IMR-90 (cell line): ENCODE measurements around the gene HPSE2. TPM values are rescaled to one million over a fixed set of nuclear protein-coding genes. Genes with fewer than 3 reads are reported as not detected.

Experiments used
- ATAC-seq: fragments of 200-7000 bp; cut with Tn5 transposase; 2 replicates; pipeline ENCODE4 v1.9.1; 2020; ENCODE audit warnings: low read depth, mild to moderate bottlenecking, moderate library complexity
- BruUV-seq: library from RNA; stranded (reverse); fragments of 400-500 nt; replicated peaks from 2 replicates; lab custom pipeline; 2021; lab: Mats Ljungman, UMichigan
- CTCF ChIA-PET: fragments of 300-600 bp; formaldehyde crosslinking; extraction: SDS; loops from one replicate; lab custom pipeline; 2021; ENCODE audit warnings: antibody characterized with exemption; lab: Yijun Ruan, JAX
- POLR2A ChIA-PET: fragments of 300-600 bp; sonication (Branson Sonifier 250); formaldehyde crosslinking; loops from one replicate; lab custom pipeline; 2022; ENCODE audit warnings: antibody characterized with exemption; ENCODE audit not compliant: unreplicated experiment; lab: Charles Lee
- DNase-seq: peaks from one replicate; pipeline ENCODE4 v3.0.0; 2013
- H2AFZ ChIP-seq: replicated peaks from 2 replicates; pipeline ENCODE3; 2013; ENCODE audit warnings: low read length, mild to moderate bottlenecking; ENCODE audit not compliant: poor library complexity
- H2AK5ac ChIP-seq: 2 replicates; pipeline ENCODE4 v1.6.1; 2013; ENCODE audit warnings: low read depth, low read length, inconsistent platforms
- H2AK9ac ChIP-seq: replicated peaks from 2 replicates; pipeline ENCODE3; 2013; ENCODE audit warnings: mild to moderate bottlenecking, low read depth, low read length, moderate library complexity; ENCODE audit not compliant: poor library complexity
- H2BK120ac ChIP-seq: 2 replicates; pipeline ENCODE4 v1.6.1; 2013; ENCODE audit warnings: low read depth, low read length, inconsistent platforms
- H2BK15ac ChIP-seq: 3 replicates; pipeline ENCODE4 v1.6.1; 2013; ENCODE audit warnings: low read depth, low read length, inconsistent platforms
- H2BK20ac ChIP-seq: 2 replicates; pipeline ENCODE4 v1.6.1; 2013; ENCODE audit warnings: low read depth, mild to moderate bottlenecking, inconsistent platforms, low read length, moderate library complexity
- H2BK5ac ChIP-seq: 2 replicates; pipeline ENCODE4 v1.6.1; 2013; ENCODE audit warnings: mild to moderate bottlenecking, low read depth, low read length, inconsistent platforms; ENCODE audit not compliant: poor library complexity, severe bottlenecking
- H3K14ac ChIP-seq: replicated peaks from 2 replicates; pipeline ENCODE4 v1.6.1; 2013; ENCODE audit warnings: low read depth, low read length, inconsistent platforms
- H3K18ac ChIP-seq: 2 replicates; pipeline ENCODE4 v1.6.1; 2013; ENCODE audit warnings: low read depth, low read length, control low read depth
- H3K23ac ChIP-seq: 2 replicates; pipeline ENCODE4 v1.6.1; 2013; ENCODE audit warnings: low read depth, low read length, inconsistent platforms
- H3K27ac ChIP-seq: 2 replicates; pipeline ENCODE4 v1.5.1; 2013; ENCODE audit warnings: mild to moderate bottlenecking, control low read depth, low read length; ENCODE audit not compliant: insufficient read depth
- H3K27me3 ChIP-seq: 2 replicates; pipeline ENCODE4 v1.6.1; 2013; ENCODE audit warnings: low read length; ENCODE audit not compliant: control insufficient read depth, insufficient read depth
- H3K36me3 ChIP-seq: 2 replicates; pipeline ENCODE4 v1.6.1; 2013; ENCODE audit warnings: low read length, mixed read lengths; ENCODE audit not compliant: control insufficient read depth, insufficient read depth
- H3K4ac ChIP-seq: 2 replicates; pipeline ENCODE4 v1.6.1; 2013; ENCODE audit warnings: low read depth, low read length, inconsistent platforms
- H3K4me1 ChIP-seq: 2 replicates; pipeline ENCODE4 v1.6.1; 2013; ENCODE audit warnings: low read length, mixed read lengths; ENCODE audit not compliant: control insufficient read depth, insufficient read depth
- H3K4me2 ChIP-seq: 2 replicates; pipeline ENCODE4 v1.6.1; 2013; ENCODE audit warnings: low read depth, mild to moderate bottlenecking, control low read depth, low read length, moderate library complexity
- H3K4me3 ChIP-seq: 2 replicates; pipeline ENCODE4 v1.5.1; 2013; ENCODE audit warnings: low read depth, mild to moderate bottlenecking, control low read depth, low read length, moderate library complexity; ENCODE audit not compliant: insufficient read depth
- H3K56ac ChIP-seq: 2 replicates; pipeline ENCODE4 v1.6.1; 2013; ENCODE audit warnings: low read length, inconsistent platforms; ENCODE audit not compliant: insufficient read depth; ENCODE audit errors: extremely low read depth
- H3K79me1 ChIP-seq, 2 experiments: 2 replicates each; pipeline ENCODE4 v1.6.1; 2013; ENCODE audit warnings: low read length in 2 of 2, inconsistent platforms in 1 of 2, low read depth in 1 of 2
- H3K9ac ChIP-seq: 2 replicates; pipeline ENCODE4 v1.6.1; 2013; ENCODE audit warnings: low read depth, low read length, control low read depth
- H3K9me1 ChIP-seq: 2 replicates; pipeline ENCODE4 v1.6.1; 2013; ENCODE audit warnings: low read length, inconsistent platforms; ENCODE audit not compliant: insufficient read depth
- H3K9me3 ChIP-seq: 2 replicates; pipeline ENCODE4 v1.6.1; 2013; ENCODE audit warnings: low read length; ENCODE audit not compliant: control insufficient read depth, insufficient read depth
- H4K20me1 ChIP-seq: 2 replicates; pipeline ENCODE4 v1.6.1; 2013; ENCODE audit warnings: low read length, inconsistent platforms; ENCODE audit not compliant: insufficient read depth
- H4K5ac ChIP-seq: 2 replicates; pipeline ENCODE4 v1.6.1; 2013; ENCODE audit warnings: mild to moderate bottlenecking, low read depth, low read length, control low read depth
- H4K8ac ChIP-seq, 2 experiments: 2 replicates each; pipeline ENCODE4 v1.6.1; 2013; ENCODE audit warnings: low read depth in 2 of 2, low read length in 2 of 2, control low read depth in 1 of 2, inconsistent platforms in 1 of 2
- H4K91ac ChIP-seq: 2 replicates; pipeline ENCODE4 v1.6.1; 2013; ENCODE audit warnings: low read depth, low read length, inconsistent platforms; ENCODE audit not compliant: insufficient read depth
- BHLHE40 ChIP-seq: fragments of 150-350 bp; IDR thresholded peaks from 2 replicates; pipeline ENCODE4 v1.6.1; 2016; ENCODE audit warnings: mild to moderate bottlenecking, low read depth, low read length
- CEBPB ChIP-seq: IDR thresholded peaks from 2 replicates; pipeline ENCODE4 v1.6.1; 2012; ENCODE audit warnings: low read depth, low read length, improper control_type of control experiment
- CHD1 ChIP-seq: IDR thresholded peaks from 2 replicates; pipeline ENCODE4 v1.6.1; 2012; ENCODE audit warnings: low read depth, low read length, improper control_type of control experiment
- FOS ChIP-seq: fragments of 150-350 bp; IDR thresholded peaks from 2 replicates; pipeline ENCODE4 v1.6.1; 2016; ENCODE audit warnings: low read depth, low read length
- MAFK ChIP-seq: IDR thresholded peaks from 2 replicates; pipeline ENCODE4 v1.6.1; 2012; ENCODE audit warnings: low read depth, low read length, improper control_type of control experiment
- MAZ ChIP-seq: IDR thresholded peaks from 2 replicates; pipeline ENCODE4 v1.6.1; 2012; ENCODE audit warnings: low read depth, mild to moderate bottlenecking, low read length, improper control_type of control experiment, moderate library complexity, borderline replicate concordance
- MXI1 ChIP-seq: IDR thresholded peaks from 2 replicates; pipeline ENCODE4 v1.6.1; 2012; ENCODE audit warnings: low read depth, mild to moderate bottlenecking, low read length, moderate library complexity, borderline replicate concordance
- NFE2L2 ChIP-seq: fragments of 150-350 bp; IDR thresholded peaks from 2 replicates; pipeline ENCODE4 v1.6.1; 2016; ENCODE audit warnings: low read depth, mild to moderate bottlenecking, low read length
- POLR2A ChIP-seq: IDR thresholded peaks from 2 replicates; pipeline ENCODE4 v1.6.1; 2012; ENCODE audit warnings: mild to moderate bottlenecking, low read depth, low read length
- RAD21 ChIP-seq: IDR thresholded peaks from 2 replicates; pipeline ENCODE4 v1.6.1; 2012; ENCODE audit warnings: low read length, improper control_type of control experiment
- RCOR1 ChIP-seq: IDR thresholded peaks from 2 replicates; pipeline ENCODE4 v1.6.1; 2012; ENCODE audit warnings: mild to moderate bottlenecking, low read length, improper control_type of control experiment; ENCODE audit not compliant: insufficient replicate concordance
- RFX5 ChIP-seq: IDR thresholded peaks from 2 replicates; pipeline ENCODE4 v1.8.0; 2012; ENCODE audit warnings: low read depth, mild to moderate bottlenecking, low read length, moderate library complexity
- SMC3 ChIP-seq: fragments of 150-350 bp; IDR thresholded peaks from 2 replicates; pipeline ENCODE4 v1.6.1; 2016; ENCODE audit warnings: low read depth, mild to moderate bottlenecking, antibody characterized with exemption, low read length, moderate library complexity
- WGBS, 2 experiments: methylation state at CpG; one replicate each; pipeline versions ENCODE4 v1.1.5 to v1.1.7; 2013; ENCODE audit warnings: missing lambda C conversion rate in 2 of 2; ENCODE audit not compliant: insufficient read length in 1 of 2; ENCODE audit errors: extremely low coverage in 2 of 2; 5-methylcytosine and 5-hydroxymethylcytosine counted together
- dilution Hi-C: fragments of 300-500 bp; cut with HindIII; formaldehyde crosslinking; loops from one replicate; pipeline ENCODE4 v1.14.3; 2018; ENCODE audit warnings: low sequenced_read_pairs; ENCODE audit not compliant: unreplicated experiment
- in situ Hi-C: fragments of 300-500 bp; cut with MboI; formaldehyde crosslinking; loops from 3 replicates; pipeline ENCODE4 v1.14.3; 2019; ENCODE audit warnings: low sequenced_read_pairs, inconsistent platforms, mixed read lengths
- intact Hi-C: fragments of 100-400 bp; cut with micrococcal nuclease; formaldehyde crosslinking; loops from 2 replicates; pipeline ENCODE4 v1.10.0; 2022
- polyA plus RNA-seq, 3 experiments: library from polyadenylated mRNA; depleted of rRNA; stranded (reverse); fragments of >200 nt; gene quantifications; 2 replicates each; pipeline ENCODE4 v1.2.3, GENCODE V29; 2012; ENCODE audit warnings: low replicate concordance in 1 of 3
- total RNA-seq: library from RNA; depleted of rRNA; stranded (reverse); fragments of >200 nt; gene quantifications from 2 replicates; pipeline ENCODE4 v1.2.3, GENCODE V29; 2012
- TF ChIP-seq, protein P1 (sequence below): fragments of 150-350 bp; IDR thresholded peaks from 2 replicates; pipeline ENCODE4 v1.6.1; 2017; ENCODE audit warnings: mild to moderate bottlenecking, antibody characterized with exemption, low read length, low read depth
- TF ChIP-seq, protein P2 (sequence below): conservative IDR thresholded peaks from 2 replicates; pipeline ENCODE4 v1.5.1; 2012; ENCODE audit warnings: mild to moderate bottlenecking, low read depth, low read length, improper control_type of control experiment
- TF ChIP-seq, protein P3 (sequence below): fragments of 150-350 bp; IDR thresholded peaks from 2 replicates; pipeline ENCODE4 v1.6.1; 2016; ENCODE audit warnings: low read depth, mild to moderate bottlenecking, low read length, moderate library complexity, borderline replicate concordance

Gene HPSE2
- total and polyA plus RNA-seq, 2 of the 4 experiments (the other 2 are of a cell fraction): not detected

DNA sequence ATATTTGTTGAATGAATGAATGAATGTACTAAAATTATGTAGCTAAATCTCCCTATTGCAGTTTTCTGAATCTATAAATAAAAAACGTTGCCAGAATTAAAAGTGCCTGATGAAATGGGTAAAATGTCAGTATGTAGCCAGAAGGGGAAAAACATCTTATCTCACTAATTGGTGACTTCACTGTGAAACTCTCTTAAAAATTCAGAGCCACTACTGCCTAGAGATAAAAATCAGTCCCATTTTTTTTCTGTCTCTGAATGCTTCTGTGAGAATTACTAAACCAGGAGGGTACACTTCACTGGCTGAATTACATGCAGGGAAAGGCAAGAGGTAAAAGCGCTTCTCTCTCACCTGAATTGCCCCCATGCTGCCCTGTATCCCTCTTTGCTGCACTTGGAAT is 719.3 kb downstream of the HPSE2 start:
- H2AFZ ChIP-seq: no peak overlapping the region
- in situ Hi-C loops (no loop called here), intact Hi-C loops (no loop called here), dilution Hi-C loops (no loop called here)
- H3K23ac ChIP-seq: no peak overlapping the region
- no peak overlapping the region for H3K9ac ChIP-seq
- H3K79me1 ChIP-seq: no peaks in the 10 kb centered on the region
- no peak overlapping the region for H2BK15ac ChIP-seq
- no peak overlapping the region for H2AK5ac ChIP-seq
- no peaks in the 10 kb centered on the region for H3K27me3 ChIP-seq
- no peaks in the 10 kb centered on the region for H4K20me1 ChIP-seq
- no peaks in the 10 kb centered on the region for H3K36me3 ChIP-seq
- H3K4me3 ChIP-seq: no peak overlapping the region
- H3K14ac ChIP-seq: no peak overlapping the region
- H2BK120ac ChIP-seq: no peak overlapping the region
- H3K4ac ChIP-seq: no peak overlapping the region
- H2BK5ac ChIP-seq: no peak overlapping the region
- DNase-seq (no peak), ATAC-seq (no peak)
- CTCF ChIA-PET: no interaction called here
- no peak overlapping the region for H3K4me2 ChIP-seq
- H3K18ac ChIP-seq: no peak overlapping the region
- TF ChIP-seq, protein P1, sequence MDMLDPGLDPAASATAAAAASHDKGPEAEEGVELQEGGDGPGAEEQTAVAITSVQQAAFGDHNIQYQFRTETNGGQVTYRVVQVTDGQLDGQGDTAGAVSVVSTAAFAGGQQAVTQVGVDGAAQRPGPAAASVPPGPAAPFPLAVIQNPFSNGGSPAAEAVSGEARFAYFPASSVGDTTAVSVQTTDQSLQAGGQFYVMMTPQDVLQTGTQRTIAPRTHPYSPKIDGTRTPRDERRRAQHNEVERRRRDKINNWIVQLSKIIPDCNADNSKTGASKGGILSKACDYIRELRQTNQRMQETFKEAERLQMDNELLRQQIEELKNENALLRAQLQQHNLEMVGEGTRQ: no peak
- TF ChIP-seq SMC3: no peak
- no peak for TF ChIP-seq BHLHE40
- TF ChIP-seq MXI1: no peak
- no peak for TF ChIP-seq POLR2A
- TF ChIP-seq, protein P2, sequence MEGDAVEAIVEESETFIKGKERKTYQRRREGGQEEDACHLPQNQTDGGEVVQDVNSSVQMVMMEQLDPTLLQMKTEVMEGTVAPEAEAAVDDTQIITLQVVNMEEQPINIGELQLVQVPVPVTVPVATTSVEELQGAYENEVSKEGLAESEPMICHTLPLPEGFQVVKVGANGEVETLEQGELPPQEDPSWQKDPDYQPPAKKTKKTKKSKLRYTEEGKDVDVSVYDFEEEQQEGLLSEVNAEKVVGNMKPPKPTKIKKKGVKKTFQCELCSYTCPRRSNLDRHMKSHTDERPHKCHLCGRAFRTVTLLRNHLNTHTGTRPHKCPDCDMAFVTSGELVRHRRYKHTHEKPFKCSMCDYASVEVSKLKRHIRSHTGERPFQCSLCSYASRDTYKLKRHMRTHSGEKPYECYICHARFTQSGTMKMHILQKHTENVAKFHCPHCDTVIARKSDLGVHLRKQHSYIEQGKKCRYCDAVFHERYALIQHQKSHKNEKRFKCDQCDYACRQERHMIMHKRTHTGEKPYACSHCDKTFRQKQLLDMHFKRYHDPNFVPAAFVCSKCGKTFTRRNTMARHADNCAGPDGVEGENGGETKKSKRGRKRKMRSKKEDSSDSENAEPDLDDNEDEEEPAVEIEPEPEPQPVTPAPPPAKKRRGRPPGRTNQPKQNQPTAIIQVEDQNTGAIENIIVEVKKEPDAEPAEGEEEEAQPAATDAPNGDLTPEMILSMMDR: no peak
- TF ChIP-seq RFX5: no peak
- no peak for TF ChIP-seq MAFK
- no peak for TF ChIP-seq CHD1
- no peak for TF ChIP-seq NFE2L2
- TF ChIP-seq, protein P3, sequence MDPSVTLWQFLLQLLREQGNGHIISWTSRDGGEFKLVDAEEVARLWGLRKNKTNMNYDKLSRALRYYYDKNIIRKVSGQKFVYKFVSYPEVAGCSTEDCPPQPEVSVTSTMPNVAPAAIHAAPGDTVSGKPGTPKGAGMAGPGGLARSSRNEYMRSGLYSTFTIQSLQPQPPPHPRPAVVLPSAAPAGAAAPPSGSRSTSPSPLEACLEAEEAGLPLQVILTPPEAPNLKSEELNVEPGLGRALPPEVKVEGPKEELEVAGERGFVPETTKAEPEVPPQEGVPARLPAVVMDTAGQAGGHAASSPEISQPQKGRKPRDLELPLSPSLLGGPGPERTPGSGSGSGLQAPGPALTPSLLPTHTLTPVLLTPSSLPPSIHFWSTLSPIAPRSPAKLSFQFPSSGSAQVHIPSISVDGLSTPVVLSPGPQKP: no peak
- TF ChIP-seq MAZ: no peak
- TF ChIP-seq CEBPB: no peak
- TF ChIP-seq RAD21: no peak
- TF ChIP-seq FOS: no peak
- TF ChIP-seq RCOR1: no peak
- H4K8ac ChIP-seq: no peak overlapping the region
- H3K27ac ChIP-seq: no peak overlapping the region
- H3K4me1 ChIP-seq: no peaks in the 10 kb centered on the region
- no peak overlapping the region for H2BK20ac ChIP-seq
- no peaks in the 10 kb centered on the region for H3K9me1 ChIP-seq
- H4K91ac ChIP-seq: no peak overlapping the region
- WGBS, 2 experiments: no CpG with 5 or more reads among the region's 2 CpGs
- no peaks in the 10 kb centered on the region for H3K9me3 ChIP-seq
- H3K56ac ChIP-seq: no peak overlapping the region
- POLR2A ChIA-PET: no interaction called here
- no peak overlapping the region for H4K5ac ChIP-seq
- BruUV-seq: no TSS peak
- H2AK9ac ChIP-seq: no peak overlapping the region
